ENCODE results near the gene PACS2.

- TF ChIP-seq, protein P1, sequence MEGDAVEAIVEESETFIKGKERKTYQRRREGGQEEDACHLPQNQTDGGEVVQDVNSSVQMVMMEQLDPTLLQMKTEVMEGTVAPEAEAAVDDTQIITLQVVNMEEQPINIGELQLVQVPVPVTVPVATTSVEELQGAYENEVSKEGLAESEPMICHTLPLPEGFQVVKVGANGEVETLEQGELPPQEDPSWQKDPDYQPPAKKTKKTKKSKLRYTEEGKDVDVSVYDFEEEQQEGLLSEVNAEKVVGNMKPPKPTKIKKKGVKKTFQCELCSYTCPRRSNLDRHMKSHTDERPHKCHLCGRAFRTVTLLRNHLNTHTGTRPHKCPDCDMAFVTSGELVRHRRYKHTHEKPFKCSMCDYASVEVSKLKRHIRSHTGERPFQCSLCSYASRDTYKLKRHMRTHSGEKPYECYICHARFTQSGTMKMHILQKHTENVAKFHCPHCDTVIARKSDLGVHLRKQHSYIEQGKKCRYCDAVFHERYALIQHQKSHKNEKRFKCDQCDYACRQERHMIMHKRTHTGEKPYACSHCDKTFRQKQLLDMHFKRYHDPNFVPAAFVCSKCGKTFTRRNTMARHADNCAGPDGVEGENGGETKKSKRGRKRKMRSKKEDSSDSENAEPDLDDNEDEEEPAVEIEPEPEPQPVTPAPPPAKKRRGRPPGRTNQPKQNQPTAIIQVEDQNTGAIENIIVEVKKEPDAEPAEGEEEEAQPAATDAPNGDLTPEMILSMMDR (IDR thresholded peaks at IDR 0.05; ENCODE audit: poor library complexity) = no peak
- no peak for TF ChIP-seq EZH2phosphoT487 (IDR thresholded peaks at IDR 0.05; ENCODE audit: low read depth, severe bottlenecking, unreplicated experiment)
- no peak for TF ChIP-seq EZH2 (IDR thresholded peaks at IDR 0.05; ENCODE audit: borderline replicate concordance)
Measured at GRCh38 chr14:105442125-105442524, 127.6 kb downstream of the PACS2 start.
